Measurements from ENCODE around the gene INTS12.
"Not testable (repeated sequence)": the region's sequence is repeated elsewhere in the genome, so short reads cannot be mapped to it uniquely, and the experiment has no call there.

Gene INTS12

DNA sequence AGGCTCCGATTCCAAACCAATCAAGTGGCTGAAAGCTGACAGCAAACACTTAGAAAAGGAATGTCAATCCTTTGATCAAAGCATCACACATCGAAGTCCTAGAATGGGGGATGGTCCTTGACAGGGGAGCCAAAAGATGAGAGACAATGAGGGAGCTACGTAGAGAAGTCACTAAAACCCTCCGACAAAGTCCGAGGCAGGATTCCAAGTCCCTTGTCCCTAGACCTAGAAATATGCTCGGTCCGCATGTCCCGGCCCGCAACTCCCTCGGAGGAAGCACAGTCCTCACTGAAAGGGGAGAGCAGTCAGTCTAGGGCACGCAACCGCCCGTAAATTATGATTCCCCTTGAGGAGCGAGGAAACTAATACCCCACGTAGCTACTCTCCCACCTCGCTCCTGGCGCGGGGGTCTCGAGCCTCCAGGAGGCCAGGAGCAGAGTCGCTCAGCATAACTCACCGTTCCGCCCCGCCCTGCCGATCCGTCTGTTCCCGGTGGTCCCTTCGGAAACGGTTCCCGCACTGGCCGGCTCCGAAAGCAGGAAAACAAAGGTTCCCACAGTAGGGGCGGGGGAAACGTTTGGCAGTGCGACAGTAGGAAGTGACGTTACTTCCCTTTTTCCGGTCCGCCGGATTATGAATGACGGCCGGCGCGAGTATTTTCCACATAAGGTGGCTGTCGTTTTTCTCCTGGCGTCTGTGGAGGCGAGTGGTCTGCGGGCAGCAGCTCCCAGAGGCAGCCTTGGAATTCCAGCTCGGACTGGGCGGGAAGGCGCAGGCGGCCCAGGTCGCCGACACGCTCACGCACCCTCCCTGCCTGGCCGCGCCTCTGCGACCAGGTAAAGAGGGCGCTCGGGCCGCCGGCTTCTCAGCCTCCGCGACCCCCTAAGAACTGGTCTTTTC is at the start of gene INTS12, which contains the start of gene GSTCD:
INTS12 (minus strand) TSS at position 509 of the 900 bp plus-strand sequence. CDS start 8,684 bp downstream, outside the sequence.
GSTCD (plus strand) TSS at position 604 of the 900 bp plus-strand sequence. CDS start 8,830 bp downstream, outside the sequence.
- peak; percentile 87 for DNase-seq (ENCODE audit: low read depth)
- TF ChIP-seq, protein P1, sequence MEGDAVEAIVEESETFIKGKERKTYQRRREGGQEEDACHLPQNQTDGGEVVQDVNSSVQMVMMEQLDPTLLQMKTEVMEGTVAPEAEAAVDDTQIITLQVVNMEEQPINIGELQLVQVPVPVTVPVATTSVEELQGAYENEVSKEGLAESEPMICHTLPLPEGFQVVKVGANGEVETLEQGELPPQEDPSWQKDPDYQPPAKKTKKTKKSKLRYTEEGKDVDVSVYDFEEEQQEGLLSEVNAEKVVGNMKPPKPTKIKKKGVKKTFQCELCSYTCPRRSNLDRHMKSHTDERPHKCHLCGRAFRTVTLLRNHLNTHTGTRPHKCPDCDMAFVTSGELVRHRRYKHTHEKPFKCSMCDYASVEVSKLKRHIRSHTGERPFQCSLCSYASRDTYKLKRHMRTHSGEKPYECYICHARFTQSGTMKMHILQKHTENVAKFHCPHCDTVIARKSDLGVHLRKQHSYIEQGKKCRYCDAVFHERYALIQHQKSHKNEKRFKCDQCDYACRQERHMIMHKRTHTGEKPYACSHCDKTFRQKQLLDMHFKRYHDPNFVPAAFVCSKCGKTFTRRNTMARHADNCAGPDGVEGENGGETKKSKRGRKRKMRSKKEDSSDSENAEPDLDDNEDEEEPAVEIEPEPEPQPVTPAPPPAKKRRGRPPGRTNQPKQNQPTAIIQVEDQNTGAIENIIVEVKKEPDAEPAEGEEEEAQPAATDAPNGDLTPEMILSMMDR (conservative IDR thresholded peaks at IDR 0.05; ENCODE audit: low read depth, low read length), result no peak
- peak within 1 kb of the TSS; percentile 93 for H3K4me3 ChIP-seq (ENCODE audit: low read length)

DNA sequence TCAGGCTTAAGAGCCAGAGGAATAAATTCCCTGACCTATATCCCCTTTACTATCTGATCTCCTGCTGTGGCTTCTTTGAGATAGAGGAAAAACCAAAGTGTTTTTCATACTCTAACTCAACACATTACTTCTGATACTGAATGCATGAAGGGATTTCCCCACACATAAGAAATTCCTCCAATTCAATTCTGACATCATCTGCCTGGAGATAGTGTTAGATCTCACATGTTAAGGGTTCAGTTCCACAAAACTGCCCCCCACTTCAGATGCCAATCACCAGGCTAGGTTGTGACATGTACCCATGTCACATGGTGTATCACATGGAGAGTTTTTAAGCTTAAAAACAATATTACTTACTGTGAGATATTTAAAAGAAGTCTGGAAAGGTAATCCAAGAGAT is 46.9 kb upstream of the INTS12 start:
- no peak for DNase-seq (ENCODE audit: low read depth)
- H3K4me3 ChIP-seq (ENCODE audit: low read length), result no peak overlapping the region
- TF ChIP-seq, protein P1 (conservative IDR thresholded peaks at IDR 0.05; ENCODE audit: low read depth, low read length), result no peak

DNA sequence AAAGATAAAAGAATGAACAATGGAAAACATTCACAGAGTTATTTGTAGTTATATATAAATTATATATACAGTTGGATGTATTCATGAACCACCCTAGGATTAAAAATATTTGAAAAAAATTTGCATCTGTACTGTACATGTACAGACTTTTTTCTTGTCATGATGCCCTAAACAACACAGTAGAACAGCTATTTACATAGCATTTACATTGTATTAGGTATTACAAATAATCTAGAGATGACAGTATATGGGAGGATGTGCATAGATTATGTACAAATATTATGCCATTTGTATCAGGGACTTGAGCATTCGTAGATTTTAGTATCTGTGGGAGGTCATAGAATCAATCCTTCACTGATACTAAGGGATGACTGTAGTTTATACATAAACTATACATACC is 44.9 kb upstream of the INTS12 start:
- no peak overlapping the region for H3K4me3 ChIP-seq (ENCODE audit: low read length)
- DNase-seq (ENCODE audit: low read depth), result no peak
- TF ChIP-seq, protein P1 (conservative IDR thresholded peaks at IDR 0.05; ENCODE audit: low read depth, low read length), result no peak

- DNase-seq (ENCODE audit: low read depth), result no peak
- no peak overlapping the region for H3K4me3 ChIP-seq (ENCODE audit: low read length)
- TF ChIP-seq, protein P1 (conservative IDR thresholded peaks at IDR 0.05; ENCODE audit: low read depth, low read length), result no peak
These were observed 43.3 kb upstream of the INTS12 start for GRCh38 chr4:105751718-105752299.

DNA sequence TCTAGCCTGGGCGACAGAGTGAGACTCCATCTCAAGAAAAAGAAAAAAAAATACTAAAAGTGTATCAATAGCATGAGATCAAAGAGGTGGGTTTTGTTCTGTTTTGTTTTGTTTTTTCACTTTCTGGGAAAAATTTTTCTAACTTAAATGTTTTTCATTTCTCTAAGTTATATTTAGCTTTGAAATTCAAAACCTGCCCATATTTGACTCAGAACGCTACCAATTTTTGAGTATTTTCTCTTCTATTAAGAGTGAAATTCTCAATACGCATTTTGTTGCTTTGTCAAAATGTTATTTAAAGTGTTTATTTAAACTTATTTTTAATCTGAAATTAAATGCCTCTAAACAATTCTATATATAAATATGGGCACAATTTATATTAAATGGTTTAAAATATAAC is 39.7 kb upstream of the INTS12 start:
- TF ChIP-seq, protein P1 (conservative IDR thresholded peaks at IDR 0.05; ENCODE audit: low read depth, low read length), result no peak
- no peak overlapping the region for H3K4me3 ChIP-seq (ENCODE audit: low read length)
- DNase-seq (ENCODE audit: low read depth), result no peak

DNA sequence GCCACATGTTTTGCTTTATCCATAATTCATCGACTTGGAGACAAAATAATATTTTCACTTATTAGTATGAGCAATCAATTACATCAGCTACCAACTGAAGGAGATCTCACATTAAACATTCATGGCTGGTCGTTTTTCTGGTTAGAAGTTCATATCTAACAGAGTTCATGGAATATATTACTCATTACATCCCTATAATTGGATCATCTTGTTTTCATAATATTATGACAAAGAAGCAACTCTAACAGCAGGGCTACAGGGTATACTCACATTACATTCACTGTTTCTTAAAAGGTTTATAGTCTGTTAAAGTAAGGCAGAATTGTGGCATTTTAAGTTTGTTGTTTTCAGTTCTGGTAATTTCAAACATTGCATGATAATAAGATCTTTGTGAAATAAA is 33.1 kb upstream of the INTS12 start:
- DNase-seq (ENCODE audit: low read depth), result no peak
- TF ChIP-seq, protein P1 (conservative IDR thresholded peaks at IDR 0.05; ENCODE audit: low read depth, low read length), result no peak
- H3K4me3 ChIP-seq (ENCODE audit: low read length), result no peak overlapping the region

DNA sequence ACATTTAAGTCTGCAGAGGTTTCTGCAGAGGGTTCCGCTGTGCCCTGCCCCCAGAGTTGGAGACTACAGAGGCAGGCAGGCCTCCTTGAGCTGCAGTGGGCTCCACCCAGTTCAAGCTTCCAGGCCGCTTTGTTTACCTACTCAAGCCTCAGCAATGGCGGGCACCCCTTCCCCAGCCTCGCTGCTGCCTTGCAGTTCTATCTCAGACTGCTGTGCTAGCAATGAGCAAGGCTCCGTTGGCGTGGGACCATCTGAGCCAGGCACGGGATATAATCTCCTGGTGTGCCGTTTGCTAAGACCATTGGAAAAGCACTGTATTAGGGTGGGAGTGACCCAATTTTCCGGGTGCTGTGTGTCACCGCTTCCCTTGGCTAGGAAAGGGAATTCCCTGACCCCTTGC is 26.7 kb upstream of the INTS12 start:
- DNase-seq (ENCODE audit: low read depth), result not testable (repeated sequence)

DNA sequence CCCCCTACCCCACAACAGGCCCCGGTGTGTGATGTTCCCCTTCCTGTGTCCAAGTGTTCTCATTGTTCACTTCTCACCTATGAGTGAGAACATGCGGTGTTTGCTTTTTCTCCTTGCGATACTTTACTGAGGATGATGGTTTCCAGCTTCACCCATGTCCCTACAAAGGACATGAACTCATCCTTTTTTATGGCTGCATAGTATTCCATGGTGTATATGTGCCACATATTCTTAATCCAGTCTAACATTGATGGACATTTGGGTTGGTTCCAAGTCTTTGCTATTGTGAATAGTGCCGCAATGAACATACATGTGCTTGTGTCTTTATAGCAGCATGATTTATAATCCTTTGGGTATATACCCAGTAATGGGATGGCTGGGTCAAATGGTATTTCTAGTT is 21.4 kb upstream of the INTS12 start:
- not testable (repeated sequence) for H3K4me3 ChIP-seq (ENCODE audit: low read length)

More for the DNA sequence above, 26.7 kb upstream of the INTS12 start:
- not testable (repeated sequence) for H3K4me3 ChIP-seq (ENCODE audit: low read length)

More for the DNA sequence above, 21.4 kb upstream of the INTS12 start:
- not testable (repeated sequence) for DNase-seq (ENCODE audit: low read depth)

Data from retinal pigment epithelial cell (primary cell).